Hepatocyte (in vitro differentiated cells): ENCODE measurements around the gene IL36G. TPM values are rescaled to one million over a fixed set of nuclear protein-coding genes. Genes with fewer than 3 reads are reported as not detected.

ENCODE experiments used
- DNase-seq: peaks from one replicate; pipeline ENCODE4 v3.0.0-alpha.2; 2016; ENCODE audit warnings: low spot score
- H2AFZ ChIP-seq: fragments of 200-600 bp; sonication (generic); 2 replicates; pipeline ENCODE4 v1.6.0; 2016; ENCODE audit warnings: antibody characterized with exemption, mild to moderate bottlenecking
- H3K27ac ChIP-seq: fragments of 200-600 bp; sonication (generic); 2 replicates; pipeline ENCODE4 v1.5.1; 2016; ENCODE audit warnings: mild to moderate bottlenecking
- H3K27me3 ChIP-seq: fragments of 200-600 bp; sonication (generic); 2 replicates; pipeline ENCODE4 v1.6.1; 2016
- H3K36me3 ChIP-seq: fragments of 200-600 bp; sonication (generic); replicated peaks from 2 replicates; pipeline ENCODE4 v1.5.1; 2016; ENCODE audit warnings: low read depth; ENCODE audit not compliant: insufficient read depth
- H3K4me1 ChIP-seq: fragments of 200-600 bp; sonication (generic); 2 replicates; pipeline ENCODE4 v1.5.1; 2016; ENCODE audit warnings: mild to moderate bottlenecking, moderate library complexity; ENCODE audit not compliant: insufficient read depth
- H3K4me2 ChIP-seq: fragments of 200-600 bp; sonication (generic); 2 replicates; pipeline ENCODE4 v1.6.0; 2016
- H3K4me3 ChIP-seq: fragments of 200-600 bp; sonication (generic); 2 replicates; pipeline ENCODE4 v1.5.1; 2016; ENCODE audit warnings: mild to moderate bottlenecking
- H3K79me2 ChIP-seq: fragments of 200-600 bp; sonication (generic); 2 replicates; pipeline ENCODE4 v1.6.0; 2017; ENCODE audit warnings: mild to moderate bottlenecking
- H3K9me2 ChIP-seq: fragments of 200-600 bp; sonication (generic); replicated peaks from 2 replicates; pipeline ENCODE4 v1.6.0; 2017; ENCODE audit warnings: mild to moderate bottlenecking; ENCODE audit not compliant: insufficient read depth
- H3K9me3 ChIP-seq: fragments of 200-600 bp; sonication (generic); 2 replicates; pipeline ENCODE4 v1.5.1; 2016; ENCODE audit warnings: low read depth, mild to moderate bottlenecking
- H4K20me1 ChIP-seq: fragments of 200-600 bp; sonication (generic); 2 replicates; pipeline ENCODE4 v1.6.0; 2016; ENCODE audit warnings: mild to moderate bottlenecking; ENCODE audit not compliant: insufficient read depth, poor library complexity, severe bottlenecking
- EZH2 ChIP-seq: fragments of 200-600 bp; sonication (generic); IDR thresholded peaks from 2 replicates; pipeline ENCODE4 v1.6.1; 2016; ENCODE audit warnings: antibody characterized with exemption, mild to moderate bottlenecking, borderline replicate concordance
- EZH2phosphoT487 ChIP-seq: fragments of 200-600 bp; sonication (generic); IDR thresholded peaks from one replicate; pipeline ENCODE4 v1.6.1; 2018; ENCODE audit warnings: antibody characterized with exemption, mild to moderate bottlenecking, low read depth, moderate library complexity; ENCODE audit not compliant: unreplicated experiment, severe bottlenecking
- whole genome bisulfite sequencing: methylation state at CpG from one replicate; pipeline ENCODE4 v1.1.6; 2016; ENCODE audit warnings: low lambda C conversion rate; ENCODE audit errors: missing lambda C conversion rate; 5-methylcytosine and 5-hydroxymethylcytosine counted together
- polyA plus RNA-seq: library from polyadenylated mRNA; unstranded; fragments of >200 nt; fragmentation: Nextera tagmentation; extraction: Ambion mirVana; gene quantifications from 2 replicates; pipeline ENCODE4 v1.2.1, GENCODE V29; 2016
- total RNA-seq: library from RNA; depleted of rRNA; stranded (reverse); fragments of >200 nt; gene quantifications from 2 replicates; pipeline ENCODE4 v1.2.3, GENCODE V29; 2014
- TF ChIP-seq, protein P1 (sequence below): fragments of 200-600 bp; sonication (generic); IDR thresholded peaks from 2 replicates; pipeline ENCODE4 v1.5.1; 2016; ENCODE audit warnings: antibody characterized with exemption, mild to moderate bottlenecking; ENCODE audit not compliant: poor library complexity

IL36G gene
- total and polyA plus RNA-seq, 2 experiments from 2014 or later = 0.20 to 1.0 TPM

DNA sequence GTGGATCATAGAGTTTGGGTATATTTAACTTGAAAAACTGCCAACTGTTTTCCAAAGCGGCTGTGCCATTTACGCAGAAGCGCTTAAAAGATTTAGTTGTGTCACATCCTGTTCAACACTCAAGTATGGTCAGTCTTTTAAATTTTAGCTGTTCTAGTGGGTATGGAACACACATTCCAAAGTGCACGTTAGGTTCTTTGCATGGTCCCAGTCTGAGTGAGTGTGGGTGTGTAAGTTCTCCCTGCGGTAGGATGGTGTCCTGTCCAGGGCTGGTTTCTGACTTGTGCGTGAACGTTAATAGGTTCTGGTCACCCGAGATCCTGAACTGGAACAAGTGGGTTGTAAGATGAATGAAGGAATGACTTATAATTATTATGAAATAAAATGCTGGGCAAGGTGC, 28.4 kb upstream of the IL36G start:
- H4K20me1 ChIP-seq = no peaks in the 10 kb centered on the region
- whole genome bisulfite sequencing = 82% methylated on average over 8 of the region's 8 CpGs
- no peaks in the 10 kb centered on the region for H3K79me2 ChIP-seq
- no peak overlapping the region for H3K4me2 ChIP-seq
- no peak overlapping the region for H3K27ac ChIP-seq
- no peak for DNase-seq
- H3K27me3 ChIP-seq = no peaks in the 10 kb centered on the region
- H3K9me2 ChIP-seq = no peaks in the 10 kb centered on the region
- H3K9me3 ChIP-seq = no peaks in the 10 kb centered on the region
- peaks cover 23% of the 10 kb centered on the region for H3K4me1 ChIP-seq
- no peak overlapping the region for H3K4me3 ChIP-seq
- H2AFZ ChIP-seq = no peak overlapping the region
- TF ChIP-seq EZH2 = no peak
- TF ChIP-seq, protein P1, sequence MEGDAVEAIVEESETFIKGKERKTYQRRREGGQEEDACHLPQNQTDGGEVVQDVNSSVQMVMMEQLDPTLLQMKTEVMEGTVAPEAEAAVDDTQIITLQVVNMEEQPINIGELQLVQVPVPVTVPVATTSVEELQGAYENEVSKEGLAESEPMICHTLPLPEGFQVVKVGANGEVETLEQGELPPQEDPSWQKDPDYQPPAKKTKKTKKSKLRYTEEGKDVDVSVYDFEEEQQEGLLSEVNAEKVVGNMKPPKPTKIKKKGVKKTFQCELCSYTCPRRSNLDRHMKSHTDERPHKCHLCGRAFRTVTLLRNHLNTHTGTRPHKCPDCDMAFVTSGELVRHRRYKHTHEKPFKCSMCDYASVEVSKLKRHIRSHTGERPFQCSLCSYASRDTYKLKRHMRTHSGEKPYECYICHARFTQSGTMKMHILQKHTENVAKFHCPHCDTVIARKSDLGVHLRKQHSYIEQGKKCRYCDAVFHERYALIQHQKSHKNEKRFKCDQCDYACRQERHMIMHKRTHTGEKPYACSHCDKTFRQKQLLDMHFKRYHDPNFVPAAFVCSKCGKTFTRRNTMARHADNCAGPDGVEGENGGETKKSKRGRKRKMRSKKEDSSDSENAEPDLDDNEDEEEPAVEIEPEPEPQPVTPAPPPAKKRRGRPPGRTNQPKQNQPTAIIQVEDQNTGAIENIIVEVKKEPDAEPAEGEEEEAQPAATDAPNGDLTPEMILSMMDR = no peak
- TF ChIP-seq EZH2phosphoT487 = no peak
- H3K36me3 ChIP-seq = no peaks in the 10 kb centered on the region

DNA sequence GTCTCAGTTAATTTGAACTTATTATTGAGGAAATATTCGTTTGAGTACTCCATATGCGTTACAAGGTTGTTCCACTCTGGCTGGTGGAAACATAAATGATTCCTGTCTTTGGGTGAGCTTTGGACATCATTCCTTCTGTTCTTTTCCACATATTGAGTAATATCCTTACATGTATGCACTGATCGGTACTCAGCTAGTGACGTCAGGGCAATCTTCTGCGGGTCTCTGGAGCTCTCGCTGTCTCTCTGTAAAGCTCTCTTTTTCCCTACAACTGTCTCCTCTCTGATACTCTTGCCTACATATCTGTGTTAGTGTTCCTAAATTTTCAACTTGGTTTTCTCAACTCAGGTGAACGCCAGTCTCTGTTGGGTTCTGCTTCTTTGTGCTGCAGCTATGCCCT, 23.4 kb upstream of the IL36G start:
- DNase-seq = no peak
- H3K4me2 ChIP-seq = no peak overlapping the region
- no peaks in the 10 kb centered on the region for H3K4me1 ChIP-seq
- H2AFZ ChIP-seq = no peak overlapping the region
- H3K9me3 ChIP-seq = no peaks in the 10 kb centered on the region
- no peaks in the 10 kb centered on the region for H4K20me1 ChIP-seq
- no peaks in the 10 kb centered on the region for H3K79me2 ChIP-seq
- H3K27me3 ChIP-seq = no peaks in the 10 kb centered on the region
- no peak for TF ChIP-seq EZH2phosphoT487
- no peak for TF ChIP-seq EZH2
- TF ChIP-seq, protein P1 = no peak
- H3K4me3 ChIP-seq = no peak overlapping the region
- no peaks in the 10 kb centered on the region for H3K9me2 ChIP-seq
- H3K27ac ChIP-seq = no peak overlapping the region
- WGBS = 92% methylated on average over 7 of the region's 7 CpGs
- no peaks in the 10 kb centered on the region for H3K36me3 ChIP-seq

DNA sequence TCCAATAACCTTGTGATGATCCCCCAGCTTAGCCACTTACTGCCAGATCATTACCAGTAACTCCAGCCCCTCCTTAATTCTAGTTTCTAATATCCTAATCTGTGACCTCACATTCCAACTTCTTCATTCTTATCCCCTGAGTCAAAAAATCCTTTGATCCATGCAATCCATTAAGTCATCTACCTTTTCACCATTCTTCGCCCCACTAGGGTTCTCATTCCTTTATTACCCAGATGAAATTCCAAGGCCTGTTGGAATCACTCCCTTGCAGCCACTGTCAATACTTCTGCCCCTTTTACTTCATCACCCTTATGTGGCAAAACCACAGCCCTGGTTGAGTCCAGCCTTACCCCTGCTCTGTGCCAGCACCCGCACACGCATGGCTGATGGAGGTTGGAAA, 20.3 kb upstream of the IL36G start:
- Histone ChIP-seq H3K27ac (no peak overlapping the region), H3K4me1 (no peaks in the 10 kb centered on the region), H3K36me3 (no peaks in the 10 kb centered on the region), H3K9me2 (no peaks in the 10 kb centered on the region), H4K20me1 (no peaks in the 10 kb centered on the region), H3K9me3 (no peaks in the 10 kb centered on the region), H3K4me3 (no peak overlapping the region), H3K4me2 (no peak overlapping the region), H3K79me2 (no peaks in the 10 kb centered on the region), H2AFZ (no peak overlapping the region), H3K27me3 (no peaks in the 10 kb centered on the region)
- 95% methylated on average over 3 of the region's 3 CpGs for WGBS
- no peak for DNase-seq
- no peak for TF ChIP-seq EZH2

DNA sequence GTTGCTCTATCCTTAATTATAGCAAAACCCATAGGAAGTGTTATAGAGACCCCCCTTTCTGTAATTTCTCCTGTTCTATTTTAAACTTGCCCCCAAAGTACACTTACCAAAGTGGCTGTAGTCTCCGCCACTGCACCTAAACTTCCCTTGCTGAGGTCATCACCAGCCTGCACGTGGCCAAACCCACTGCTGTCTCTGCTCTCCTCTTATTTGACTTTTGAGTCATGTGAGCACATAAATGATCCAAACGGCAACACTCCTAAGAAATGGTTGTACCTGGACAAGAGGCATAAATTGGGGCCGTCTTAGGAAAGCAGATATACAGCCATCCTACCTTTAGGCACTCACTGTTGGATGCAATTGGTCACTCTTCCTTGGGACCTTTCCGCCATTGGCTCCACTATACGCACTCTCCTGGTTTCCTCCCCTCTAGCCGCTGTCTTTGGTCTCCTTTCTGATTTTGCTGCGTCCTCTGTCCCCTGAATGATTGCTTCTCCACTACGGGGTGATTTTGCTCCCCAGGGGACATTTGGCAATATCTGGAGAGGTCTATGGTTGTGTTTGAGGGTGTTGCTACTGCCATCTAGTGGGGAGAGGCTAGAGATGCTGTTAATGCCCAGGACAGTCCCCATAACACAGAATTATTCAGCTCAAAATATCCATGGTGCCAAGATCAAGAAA, 19.2 kb upstream of the IL36G start:
- Histone ChIP-seq H3K79me2 (no peaks in the 10 kb centered on the region), H3K4me1 (no peaks in the 10 kb centered on the region), H2AFZ (peak overlapping the region; percentile 13), H3K4me3 (no peak overlapping the region), H3K27me3 (no peaks in the 10 kb centered on the region), H3K36me3 (no peaks in the 10 kb centered on the region), H3K4me2 (no peak overlapping the region), H3K9me2 (no peaks in the 10 kb centered on the region), H3K9me3 (no peaks in the 10 kb centered on the region), H4K20me1 (no peaks in the 10 kb centered on the region), H3K27ac (no peak overlapping the region)
- 56% methylated on average over 9 of the region's 9 CpGs for WGBS
- peak; percentile 66 for DNase-seq
- no peak for TF ChIP-seq EZH2phosphoT487
- TF ChIP-seq, protein P1 = peak; percentile 72
